Lung (tissue), 12 donors: ENCODE results near the gene CDA. TPM values are rescaled to one million over a fixed set of nuclear protein-coding genes. Genes with fewer than 3 reads are reported as not detected.

Experiments
- ATAC-seq: fragments of 200-7000 bp; cut with Tn5 transposase; one replicate; pipeline ENCODE4 v1.9.1; 2020; ENCODE audit warnings: moderate number of reproducible peaks; ENCODE audit not compliant: insufficient read depth, low FRiP score
- DNase-seq, 3 donors: peaks; one replicate each; pipeline ENCODE4 v3.0.0-alpha.2; 2013 to 2017
- H3K27ac ChIP-seq, 2 donors: one replicate each; pipeline ENCODE4 v1.5.1; 2013; ENCODE audit warnings: mild to moderate bottlenecking in 2 of 2, moderate library complexity in 2 of 2, control low read depth in 1 of 2, inconsistent platforms in 1 of 2, low read depth in 1 of 2, low read length in 1 of 2
- H3K27me3 ChIP-seq, 3 donors: one replicate each; pipeline ENCODE4 v1.5.1; 2013; ENCODE audit warnings: low read length in 2 of 3; ENCODE audit not compliant: control insufficient read depth in 3 of 3, insufficient read depth in 3 of 3
- H3K36me3 ChIP-seq, 4 donors: one replicate each; pipeline ENCODE4 v1.5.1; 2013; ENCODE audit warnings: low read length in 4 of 4, mild to moderate bottlenecking in 1 of 4, moderate library complexity in 1 of 4; ENCODE audit not compliant: control insufficient read depth in 4 of 4, insufficient read depth in 4 of 4
- H3K4me1 ChIP-seq, 5 donors: one replicate each; pipeline ENCODE4 v1.5.1; 2013; ENCODE audit warnings: low read length in 5 of 5, mild to moderate bottlenecking in 2 of 5, moderate library complexity in 1 of 5; ENCODE audit not compliant: control insufficient read depth in 5 of 5, insufficient read depth in 5 of 5
- H3K4me3 ChIP-seq: one replicate; pipeline ENCODE4 v1.5.1; 2013; ENCODE audit warnings: mild to moderate bottlenecking, control low read depth, moderate library complexity
- H3K9ac ChIP-seq, 2 donors: one replicate each; pipeline ENCODE4 v1.5.1; 2013; ENCODE audit warnings: low read length in 2 of 2, control low read depth in 1 of 2; ENCODE audit not compliant: insufficient read depth in 1 of 2
- H3K9me3 ChIP-seq, 4 donors: one replicate each; pipeline ENCODE4 v1.5.1; 2013; ENCODE audit warnings: low read length in 3 of 4, mild to moderate bottlenecking in 1 of 4, moderate library complexity in 1 of 4; ENCODE audit not compliant: control insufficient read depth in 4 of 4, insufficient read depth in 3 of 4
- WGBS, 2 donors: extraction: QIAGEN DNeasy Blood & Tissue Kit; methylation state at CpG; one replicate each; pipeline ENCODE4 v1.1.7; 2013; 5-methylcytosine and 5-hydroxymethylcytosine counted together
- polyA plus RNA-seq, 2 donors: library from polyadenylated mRNA; stranded (reverse); fragments of 200-250 nt; gene quantifications; one replicate each; pipeline ENCODE4 v1.2.1, GENCODE V29; 2013
- total RNA-seq, 2 donors: library from RNA; depleted of rRNA in 1 of 2; stranded (reverse); fragments of >200 nt in 1 of 2; gene quantifications; one replicate each; pipeline ENCODE4 v1.2.1, GENCODE V29; 2014 to 2021
- TF ChIP-seq, protein P1 (sequence below): IDR thresholded peaks from 2 replicates; pipeline ENCODE4 v1.5.1; 2012; ENCODE audit warnings: mild to moderate bottlenecking; ENCODE audit errors: control extremely low read depth, extremely low read depth
- donor health status: control.
- donor health status: control.
- donor health status: Bipolar disorder and iron deficiency.
- donor health status: healthy.
- donor health status: DM: yes; HTN: yes; CAD: no.

CDA gene
- total and polyA plus RNA-seq, 4 donors: 0.40 to 47.5 (median 3.4) TPM

DNA sequence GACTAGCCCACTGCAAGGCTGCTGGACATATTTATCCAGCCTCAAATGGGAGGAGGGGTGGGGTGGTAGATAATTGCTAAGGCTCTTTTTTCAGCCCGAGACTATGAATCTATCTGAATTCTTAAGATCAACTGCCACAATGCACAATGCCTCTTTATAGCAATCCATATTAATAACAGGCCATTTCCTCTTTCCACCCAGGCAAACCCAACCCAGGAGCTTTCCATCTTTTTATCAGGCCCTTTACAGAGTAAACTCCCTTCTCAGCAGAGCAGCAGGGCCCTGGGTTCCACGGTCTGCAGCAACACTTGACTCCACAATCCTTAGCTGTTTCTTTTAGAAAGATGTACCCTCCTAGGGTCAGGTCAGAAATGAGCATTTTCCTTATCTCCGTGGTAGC is 71.5 kb downstream of the CDA start:
- no peaks in the 10 kb centered on the region for H3K9me3 ChIP-seq
- H3K36me3 ChIP-seq: peaks cover 12 to 23% (median 19%) of the 10 kb centered on the region in 4 donors
- 14 to 22% methylated on average over 3 of the region's 3 CpGs for WGBS, 2 donors
- no peak for DNase-seq
- H3K4me1 ChIP-seq: peaks cover 3 to 17% (median 8%) of the 10 kb centered on the region in 5 donors
- H3K4me3 ChIP-seq: peak overlapping the region; percentile 85
- H3K9ac ChIP-seq: peak overlapping the region; percentile 51 to 71
- no peaks in the 10 kb centered on the region for H3K27me3 ChIP-seq
- no peak for ATAC-seq
- TF ChIP-seq, protein P1, sequence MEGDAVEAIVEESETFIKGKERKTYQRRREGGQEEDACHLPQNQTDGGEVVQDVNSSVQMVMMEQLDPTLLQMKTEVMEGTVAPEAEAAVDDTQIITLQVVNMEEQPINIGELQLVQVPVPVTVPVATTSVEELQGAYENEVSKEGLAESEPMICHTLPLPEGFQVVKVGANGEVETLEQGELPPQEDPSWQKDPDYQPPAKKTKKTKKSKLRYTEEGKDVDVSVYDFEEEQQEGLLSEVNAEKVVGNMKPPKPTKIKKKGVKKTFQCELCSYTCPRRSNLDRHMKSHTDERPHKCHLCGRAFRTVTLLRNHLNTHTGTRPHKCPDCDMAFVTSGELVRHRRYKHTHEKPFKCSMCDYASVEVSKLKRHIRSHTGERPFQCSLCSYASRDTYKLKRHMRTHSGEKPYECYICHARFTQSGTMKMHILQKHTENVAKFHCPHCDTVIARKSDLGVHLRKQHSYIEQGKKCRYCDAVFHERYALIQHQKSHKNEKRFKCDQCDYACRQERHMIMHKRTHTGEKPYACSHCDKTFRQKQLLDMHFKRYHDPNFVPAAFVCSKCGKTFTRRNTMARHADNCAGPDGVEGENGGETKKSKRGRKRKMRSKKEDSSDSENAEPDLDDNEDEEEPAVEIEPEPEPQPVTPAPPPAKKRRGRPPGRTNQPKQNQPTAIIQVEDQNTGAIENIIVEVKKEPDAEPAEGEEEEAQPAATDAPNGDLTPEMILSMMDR: no peak
- H3K27ac ChIP-seq: peak overlapping the region in 1 of 2 donors; percentile 14

- no peak for ATAC-seq
- WGBS, 2 donors: 0 to 1% methylated on average over 20 of the region's 20 CpGs
- H3K27ac ChIP-seq: peak overlapping the region; percentile 41 to 77
Measured at GRCh38 chr1:20660847-20661206, 71.9 kb downstream of the CDA start.

GRCh38 chr1:20661207-20662109 is 72.6 kb downstream of the CDA start, which contains the start of gene DDOST:
DDOST (minus strand) TSS chr1:20661369; CDS start chr1:20661350, 19 bp downstream.
- Histone ChIP-seq H3K36me3 (peaks cover 7 to 13% (median 10%) of the 10 kb centered on the region in 4 donors), H3K9me3 (no peaks in the 10 kb centered on the region), H3K9ac (peak within 1 kb of the TSS; percentile 51 to 79), H3K27me3 (no peaks in the 10 kb centered on the region), H3K4me1 (peaks cover 5 to 17% (median 8%) of the 10 kb centered on the region in 5 donors), H3K27ac (peak within 1 kb of the TSS; percentile 78 to 83), H3K4me3 (peak within 1 kb of the TSS; percentile 85)
- ATAC-seq (peak; percentile 96), DNase-seq (peak; percentile 98 to 99 (median 98))
- TF ChIP-seq, protein P1: peak; percentile 41
- 2% methylated on average over 50 to 58 of the region's 58 CpGs for WGBS, 2 donors

More at GRCh38 chr1:20660847-20661206, 71.9 kb downstream of the CDA start:
- peaks cover 3 to 17% (median 8%) of the 10 kb centered on the region in 5 donors for H3K4me1 ChIP-seq
- H3K27me3 ChIP-seq: no peaks in the 10 kb centered on the region
- peak overlapping the region; percentile 85 for H3K4me3 ChIP-seq
- no peak for DNase-seq
- H3K36me3 ChIP-seq: peaks cover 9 to 18% (median 16%) of the 10 kb centered on the region in 4 donors
- H3K9ac ChIP-seq: peak overlapping the region; percentile 51 to 71
- H3K9me3 ChIP-seq: no peaks in the 10 kb centered on the region
- TF ChIP-seq, protein P1: no peak
